Peyer's patch (tissue), 4 donors: Measurements from ENCODE around the gene MAGT1. TPM values are rescaled to one million over a fixed set of nuclear protein-coding genes. Genes with fewer than 3 reads are reported as not detected.
A peak's percentile ranks its signal among the peaks of the same experiment; 100 is the strongest.
"Not testable (repeated sequence)": the region's sequence is repeated elsewhere in the genome, so short reads cannot be mapped to it uniquely, and the experiment has no call there.

ENCODE experiments used
- DNase-seq, 3 donors: peaks; one replicate each; pipeline ENCODE4 v3.0.0-alpha.2; 2017 to 2019
- H3K27ac ChIP-seq, 4 donors: fragments of 200-600 bp; sonication (generic); one replicate each; pipeline ENCODE4 v1.5.1; 2016 to 2019
- H3K27me3 ChIP-seq, 2 donors: fragments of 200-600 bp; sonication (generic); one replicate each; pipeline ENCODE4 v1.5.1; 2019
- H3K36me3 ChIP-seq, 3 donors: fragments of 200-600 bp; sonication (generic); one replicate each; pipeline ENCODE4 v1.5.1; 2016 to 2019
- H3K4me1 ChIP-seq, 4 donors: fragments of 200-600 bp; sonication (generic); one replicate each; pipeline ENCODE4 v1.5.1; 2016 to 2019
- H3K4me3 ChIP-seq, 4 donors: fragments of 200-600 bp; sonication (generic); 1 replicate in 3 of 4; 2 replicates in 1 of 4; pipeline ENCODE4 v1.5.1; 2016 to 2019; ENCODE audit warnings: mild to moderate bottlenecking in 1 of 4
- H3K9me3 ChIP-seq, 4 donors: fragments of 200-600 bp; sonication (generic); one replicate each; pipeline ENCODE4 v1.5.1; 2016 to 2019; ENCODE audit warnings: mild to moderate bottlenecking in 1 of 4
- CTCF ChIP-seq, 6 experiments: fragments of 450-650 bp in 4 of 6; fragments of 200-600 bp in 2 of 6; sonication (generic) in 1 of 6; IDR thresholded peaks; one replicate each; pipeline ENCODE4 v1.5.1; 2017 to 2019; ENCODE audit warnings: antibody characterized with exemption in 6 of 6, mild to moderate bottlenecking in 3 of 6, moderate library complexity in 1 of 6
- POLR2A ChIP-seq, 2 donors: fragments of 450-650 bp; IDR thresholded peaks; one replicate each; pipeline ENCODE4 v1.5.1; 2017; ENCODE audit warnings: antibody characterized with exemption in 2 of 2, mild to moderate bottlenecking in 2 of 2, moderate library complexity in 2 of 2
- total RNA-seq, 4 donors: library from RNA; depleted of rRNA; stranded (reverse); fragments of >200 nt; gene quantifications; one replicate each; pipeline ENCODE4 v1.1.0, GENCODE V29; 2016

The MAGT1 gene
- total RNA-seq: 10 to 100 TPM; 29.5 to 62.7 (median 50.1) TPM

GRCh38 chrX:77894921-77895886 is at the start of gene MAGT1:
Gene MAGT1 (minus strand): TSS chrX:77895435. CDS start chrX:77895410, 25 bp downstream.
- Histone ChIP-seq H3K36me3 (no peaks in the 10 kb centered on the region), H3K4me1 (no peaks in the 10 kb centered on the region), H3K4me3 (peak within 1 kb of the TSS; percentile 43 to 70 (median 65)), H3K27me3 (no peaks in the 10 kb centered on the region), H3K27ac (peak within 1 kb of the TSS; percentile 70 to 94 (median 94)), H3K9me3 (no peaks in the 10 kb centered on the region)
- DNase-seq: peak; percentile 85 to 96 (median 88)
- TF ChIP-seq CTCF (IDR thresholded peaks at IDR 0.05): no peak
- TF ChIP-seq POLR2A (IDR thresholded peaks at IDR 0.05): peak; percentile 88 to 93

- not testable (repeated sequence) for H3K4me3 ChIP-seq, H3K27me3 ChIP-seq, DNase-seq, H3K9me3 ChIP-seq, H3K27ac ChIP-seq, H3K4me1 ChIP-seq, H3K36me3 ChIP-seq
Observed at GRCh38 chrX:77945031-77945430, 49.8 kb upstream of the MAGT1 start.

- Histone ChIP-seq H3K4me3 (no peak overlapping the region), H3K4me1 (no peaks in the 10 kb centered on the region), H3K27me3 (no peaks in the 10 kb centered on the region), H3K36me3 (no peaks in the 10 kb centered on the region), H3K9me3 (no peaks in the 10 kb centered on the region), H3K27ac (no peak overlapping the region)
- TF ChIP-seq POLR2A (IDR thresholded peaks at IDR 0.05) (no peak), CTCF (IDR thresholded peaks at IDR 0.05) (no peak)
- no peak for DNase-seq
Observed at GRCh38 chrX:77938083-77938680, 42.9 kb upstream of the MAGT1 start.

GRCh38 chrX:77937291-77937690 is 42.1 kb upstream of the MAGT1 start:
- no peak overlapping the region for H3K27ac ChIP-seq
- H3K36me3 ChIP-seq: no peaks in the 10 kb centered on the region
- no peak for DNase-seq
- TF ChIP-seq CTCF (IDR thresholded peaks at IDR 0.05) (no peak), POLR2A (IDR thresholded peaks at IDR 0.05) (no peak)
- H3K9me3 ChIP-seq: no peaks in the 10 kb centered on the region
- H3K4me3 ChIP-seq: no peak overlapping the region
- no peaks in the 10 kb centered on the region for H3K4me1 ChIP-seq
- no peaks in the 10 kb centered on the region for H3K27me3 ChIP-seq

- no peaks in the 10 kb centered on the region for H3K36me3 ChIP-seq
- no peak overlapping the region for H3K4me3 ChIP-seq
- TF ChIP-seq CTCF (IDR thresholded peaks at IDR 0.05) (no peak), POLR2A (IDR thresholded peaks at IDR 0.05) (no peak)
- DNase-seq: no peak
- no peaks in the 10 kb centered on the region for H3K4me1 ChIP-seq
- no peaks in the 10 kb centered on the region for H3K9me3 ChIP-seq
- no peak overlapping the region for H3K27ac ChIP-seq
- H3K27me3 ChIP-seq: no peaks in the 10 kb centered on the region
Observed at GRCh38 chrX:77936299-77936698, 41.1 kb upstream of the MAGT1 start.

GRCh38 chrX:77935886-77936285 is 40.7 kb upstream of the MAGT1 start:
- Histone ChIP-seq H3K4me3 (no peak overlapping the region), H3K36me3 (no peaks in the 10 kb centered on the region), H3K4me1 (no peaks in the 10 kb centered on the region), H3K27ac (no peak overlapping the region), H3K27me3 (no peaks in the 10 kb centered on the region), H3K9me3 (no peaks in the 10 kb centered on the region)
- no peak for DNase-seq
- TF ChIP-seq POLR2A (IDR thresholded peaks at IDR 0.05) (no peak), CTCF (IDR thresholded peaks at IDR 0.05) (no peak)
